HUDEP-2 (cell line): ENCODE measurements around the gene LRRC41.
"Not testable (repeated sequence)": the region's sequence is repeated elsewhere in the genome, so short reads cannot be mapped to it uniquely, and the experiment has no call there.

Experiments
- DNase-seq, 76 experiments: peaks; one replicate each; lab custom pipeline; 2025; ENCODE audit not compliant: unreplicated experiment in 76 of 76; lab: John Stamatoyannopoulos, UW

Gene LRRC41

GRCh38 chr1:46246548-46247435 lies 56.6 kb downstream of the LRRC41 start:
- DNase-seq = peak in 47 of 76 experiments; percentile 3 to 98 (median 43)

- DNase-seq = not testable (repeated sequence)
Measured at GRCh38 chr1:46246136-46246535, 57.3 kb downstream of the LRRC41 start.

- peak in 33 of 76 experiments; percentile 0 to 66 (median 22) for DNase-seq
Measured at GRCh38 chr1:46244656-46245371, 58.6 kb downstream of the LRRC41 start.

GRCh38 chr1:46243831-46244230 lies 59.6 kb downstream of the LRRC41 start:
- DNase-seq = not testable (repeated sequence)

GRCh38 chr1:46242918-46243317 lies 60.5 kb downstream of the LRRC41 start:
- no peak for DNase-seq

- not testable (repeated sequence) for DNase-seq
Measured at GRCh38 chr1:46241733-46242132, 61.7 kb downstream of the LRRC41 start.

- DNase-seq = not testable (repeated sequence)
Measured at GRCh38 chr1:46238865-46239264, 64.6 kb downstream of the LRRC41 start.

GRCh38 chr1:46236882-46237281 lies 66.5 kb downstream of the LRRC41 start:
- no peak for DNase-seq

- not testable (repeated sequence) for DNase-seq
Measured at GRCh38 chr1:46231231-46231630, 72.2 kb downstream of the LRRC41 start.
